NCI-H128 (cell line): ENCODE data around the gene CBLC.
"Not testable (repeated sequence)": the region's sequence is repeated elsewhere in the genome, so short reads cannot be mapped to it uniquely, and the experiment has no call there.

Experiments used
- DNase-seq: peaks from one replicate; lab custom pipeline; 2025; ENCODE audit not compliant: unreplicated experiment; lab: John Stamatoyannopoulos, UW

The CBLC gene

GRCh38 chr19:44818466-44819031, 40.9 kb downstream of the CBLC start:
- DNase-seq = no peak

- DNase-seq = no peak
Observed at GRCh38 chr19:44819246-44819832, 41.6 kb downstream of the CBLC start.

GRCh38 chr19:44820648-44821609, 43.2 kb downstream of the CBLC start:
- no peak for DNase-seq

GRCh38 chr19:44822177-44822576, 44.5 kb downstream of the CBLC start:
- no peak for DNase-seq

- DNase-seq = no peak
Observed at GRCh38 chr19:44822670-44823372, 45.1 kb downstream of the CBLC start.

GRCh38 chr19:44823373-44823698, 45.6 kb downstream of the CBLC start:
- no peak for DNase-seq

GRCh38 chr19:44824761-44825160, 47.1 kb downstream of the CBLC start:
- DNase-seq = no peak

- DNase-seq = not testable (repeated sequence)
Observed at GRCh38 chr19:44832875-44833274, 55.2 kb downstream of the CBLC start.

- DNase-seq = not testable (repeated sequence)
Observed at GRCh38 chr19:44834399-44834798, 56.7 kb downstream of the CBLC start.

GRCh38 chr19:44839276-44839675, 61.6 kb downstream of the CBLC start:
- no peak for DNase-seq

GRCh38 chr19:44840811-44841210, 63.1 kb downstream of the CBLC start:
- DNase-seq = no peak

GRCh38 chr19:44841231-44841630, 63.5 kb downstream of the CBLC start:
- DNase-seq = no peak

GRCh38 chr19:44845286-44845611, 67.6 kb downstream of the CBLC start:
- no peak for DNase-seq

- peak; percentile 71 for DNase-seq
Observed at GRCh38 chr19:44845612-44846454, 68.1 kb downstream of the CBLC start, which contains the start of gene NECTIN2. Gene NECTIN2 (plus strand): TSS chr19:44846297. CDS start chr19:44846526, 229 bp downstream.

GRCh38 chr19:44846455-44847143, 68.9 kb downstream of the CBLC start:
- no peak for DNase-seq

- no peak for DNase-seq
Observed at GRCh38 chr19:44847144-44848035, 69.7 kb downstream of the CBLC start.

GRCh38 chr19:44848036-44848811, 70.5 kb downstream of the CBLC start:
- DNase-seq = no peak

- no peak for DNase-seq
Observed at GRCh38 chr19:44848812-44849447, 71.2 kb downstream of the CBLC start.
